ENCODE results near the gene FAM229B.

GRCh38 chr6:112081569-112081968 lies 5.8 kb upstream of the FAM229B start:
- TF ChIP-seq CTCF (IDR thresholded peaks at IDR 0.05) (no peak), POLR2AphosphoS5 (IDR thresholded peaks at IDR 0.05; ENCODE audit: insufficient read depth in 1 of 2, low read depth in 1 of 2) (no peak)

All from vagina (tissue), 2 donors.